ENCODE results near the gene CPLX1. TPM values are rescaled to one million over a fixed set of nuclear protein-coding genes. Genes with fewer than 3 reads are reported as not detected.

The CPLX1 gene
- total RNA-seq, 1 experiment from 2014 or later: 14.5 TPM

GRCh38 chr4:779555-779954 lies 46.4 kb downstream of the CPLX1 start:
- TF ChIP-seq EZH2phosphoT487 (IDR thresholded peaks at IDR 0.05; ENCODE audit: borderline replicate concordance) (no peak), CEBPB (IDR thresholded peaks at IDR 0.05; ENCODE audit: low read depth) (no peak), CBX3 (IDR thresholded peaks at IDR 0.05; ENCODE audit: low read depth) (no peak), JUND (IDR thresholded peaks at IDR 0.05) (no peak), ELF1 (IDR thresholded peaks at IDR 0.05; ENCODE audit: borderline replicate concordance, low read depth) (no peak), RAD21 (IDR thresholded peaks at IDR 0.05; ENCODE audit: low read depth) (no peak), TCF7L2 (IDR thresholded peaks at IDR 0.05; ENCODE audit: borderline replicate concordance, extremely low read depth, insufficient read depth, insufficient read length) (no peak), ZFX (IDR thresholded peaks at IDR 0.05) (no peak), YY1 (IDR thresholded peaks at IDR 0.05; ENCODE audit: extremely low read depth, insufficient replicate concordance, low read depth, low read length) (no peak), SP1 (IDR thresholded peaks at IDR 0.05; ENCODE audit: low read depth) (no peak), FOSL1 (IDR thresholded peaks at IDR 0.05; ENCODE audit: low read depth) (no peak), SIN3A (IDR thresholded peaks at IDR 0.05; ENCODE audit: low read depth) (no peak), ZNF274 (IDR thresholded peaks at IDR 0.05; ENCODE audit: low read depth, low read length) (no peak), EZH2 (IDR thresholded peaks at IDR 0.05) (no peak), ATF3 (IDR thresholded peaks at IDR 0.05) (no peak), REST (IDR thresholded peaks at IDR 0.05; ENCODE audit: low read depth) (no peak), CTCF (IDR thresholded peaks at IDR 0.05 in 2 of 3, conservative IDR thresholded peaks at IDR 0.05 in 1 of 3; ENCODE audit: borderline replicate concordance in 1 of 3, insufficient read depth in 1 of 3, low read depth in 2 of 3, low read length in 2 of 3) (no peak), MAX (IDR thresholded peaks at IDR 0.05) (no peak), ZBTB33 (IDR thresholded peaks at IDR 0.05; ENCODE audit: extremely low read depth, insufficient replicate concordance, low read length) (no peak)
- Histone ChIP-seq H3K27me3 (ENCODE audit: insufficient read depth, low read length) (no peaks in the 10 kb centered on the region), H3K4me3 (replicated peaks in 1 of 2; ENCODE audit: low read depth in 1 of 2, low read length in 2 of 2) (no peak overlapping the region), H3K4me2 (ENCODE audit: low read length) (no peak overlapping the region), H4K20me1 (ENCODE audit: insufficient read depth) (peaks cover 2% of the 10 kb centered on the region; the same call in 1 of the 2 replicates), H3K27ac (ENCODE audit: low read depth, low read length) (no peak overlapping the region), H3K4me1 (ENCODE audit: control insufficient read depth in 1 of 2, insufficient read depth in 2 of 2, low read length in 2 of 2) (peaks cover 12 to 22% of the 10 kb centered on the region in 2 experiments), H3K9ac (ENCODE audit: low read length) (no peak overlapping the region), H3K9me2 (ENCODE audit: insufficient read depth) (no peaks in the 10 kb centered on the region), H3K36me3 (ENCODE audit: control insufficient read depth in 1 of 2, insufficient read depth in 2 of 2, low read length in 2 of 2) (peaks cover 17 to 30% of the 10 kb centered on the region in 2 experiments; a peak in 3 of 4 replicates), H3K79me2 (ENCODE audit: insufficient read depth, low read length) (peaks cover 66% of the 10 kb centered on the region), H2AFZ (ENCODE audit: low read depth, low read length, poor library complexity, severe bottlenecking) (no peak overlapping the region), H3K9me3 (ENCODE audit: control insufficient read depth in 1 of 2, insufficient read depth in 1 of 2, low read depth in 1 of 2, low read length in 2 of 2) (no peaks in the 10 kb centered on the region)
- ChIA-PET RAD21 (ENCODE audit: low non-redundant PET in 1 of 2, low total read pairs in 2 of 2, uncharacterized antibody in 2 of 2, unreplicated experiment in 2 of 2) (no interaction called here), CTCF (no interaction called here), POLR2A (no interaction called here)
- ATAC-seq: no peak
- intact Hi-C loops (cut with micrococcal nuclease): no loop called here
- no TSS peak for BruUV-seq (replicated peaks)
- DNase-seq (ENCODE audit: low read depth, low spot score): no peak
